Gastroesophageal sphincter (tissue), 3 donors: Measurements from ENCODE around the gene SST.

Experiments used
- CTCF ChIP-seq, 4 experiments: fragments of 200-600 bp in 2 of 4; fragments of 450-650 bp in 2 of 4; sonication (generic) in 1 of 4; IDR thresholded peaks; one replicate each; pipeline ENCODE4 v1.5.1; 2017 to 2019; ENCODE audit warnings: antibody characterized with exemption in 4 of 4, mild to moderate bottlenecking in 2 of 4, moderate library complexity in 2 of 4
- EP300 ChIP-seq: sonication (generic); formaldehyde crosslinking; IDR thresholded peaks from one replicate; pipeline ENCODE4 v1.6.1; 2017; ENCODE audit warnings: antibody characterized with exemption, mild to moderate bottlenecking
- POLR2A ChIP-seq, 2 donors: fragments of 450-650 bp; IDR thresholded peaks; one replicate each; pipeline ENCODE4 v1.6.1; 2017; ENCODE audit warnings: antibody characterized with exemption in 2 of 2, mild to moderate bottlenecking in 2 of 2, moderate library complexity in 1 of 2
- POLR2AphosphoS5 ChIP-seq: sonication (generic); formaldehyde crosslinking; IDR thresholded peaks from one replicate; pipeline ENCODE4 v1.6.1; 2017; ENCODE audit warnings: antibody characterized with exemption

GRCh38 chr3:187693431-187693830, 23.2 kb upstream of the SST start:
- TF ChIP-seq CTCF (IDR thresholded peaks at IDR 0.05): no peak
- TF ChIP-seq EP300: no peak
- TF ChIP-seq POLR2A (IDR thresholded peaks at IDR 0.05): no peak
- no peak for TF ChIP-seq POLR2AphosphoS5
